NCI-H1417 treated with DMSO at 0.1 percent for 48 hours (cell line): ENCODE data around the gene ZNF91.
"Not testable (repeated sequence)": the region's sequence is repeated elsewhere in the genome, so short reads cannot be mapped to it uniquely, and the experiment has no call there.

Experiments
- DNase-seq: peaks from one replicate; lab custom pipeline; 2025; lab: John Stamatoyannopoulos, UW

The ZNF91 gene

GRCh38 chr19:23395722-23396117, 449 bp upstream of the ZNF91 start:
- DNase-seq = not testable (repeated sequence)

DNA sequence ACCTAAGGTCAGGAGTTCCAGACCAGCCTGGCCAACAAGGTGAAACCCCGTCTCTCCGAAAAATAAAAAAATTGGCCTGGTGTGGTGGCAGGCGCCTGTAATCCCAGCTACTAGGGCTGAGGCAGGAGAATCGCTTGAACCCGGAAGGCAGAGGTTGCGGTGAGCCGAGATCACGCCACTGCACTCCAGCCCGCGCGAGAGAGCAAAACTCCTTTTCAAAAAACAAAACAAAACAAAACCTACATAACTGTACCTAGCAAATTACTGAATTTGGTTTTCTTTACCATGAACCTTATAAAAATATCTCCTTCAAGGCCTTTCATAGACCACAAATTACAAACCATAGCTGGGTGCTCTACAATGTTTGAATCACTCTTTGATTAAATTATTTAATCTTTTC, 760 bp downstream of the ZNF91 start:
- no peak for DNase-seq

DNA sequence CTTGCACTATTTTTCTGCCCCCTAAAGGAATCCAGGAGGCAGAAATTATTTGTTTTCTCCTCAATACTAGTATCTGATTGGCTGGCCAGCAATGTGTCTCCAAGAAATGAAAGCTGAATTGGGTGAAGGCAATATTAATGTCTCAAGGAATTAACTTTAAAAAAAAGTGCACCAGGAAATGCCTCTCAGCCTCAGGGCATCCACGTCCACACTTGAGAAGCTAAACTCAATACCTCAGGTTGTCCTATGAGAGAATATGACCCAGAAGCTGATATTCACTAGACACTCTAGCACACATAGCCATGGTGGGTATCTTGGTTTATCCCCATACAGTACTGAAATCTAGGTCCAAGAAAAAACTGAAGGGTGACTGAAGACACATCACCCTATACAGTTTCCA, 2.1 kb downstream of the ZNF91 start:
- no peak for DNase-seq

DNA sequence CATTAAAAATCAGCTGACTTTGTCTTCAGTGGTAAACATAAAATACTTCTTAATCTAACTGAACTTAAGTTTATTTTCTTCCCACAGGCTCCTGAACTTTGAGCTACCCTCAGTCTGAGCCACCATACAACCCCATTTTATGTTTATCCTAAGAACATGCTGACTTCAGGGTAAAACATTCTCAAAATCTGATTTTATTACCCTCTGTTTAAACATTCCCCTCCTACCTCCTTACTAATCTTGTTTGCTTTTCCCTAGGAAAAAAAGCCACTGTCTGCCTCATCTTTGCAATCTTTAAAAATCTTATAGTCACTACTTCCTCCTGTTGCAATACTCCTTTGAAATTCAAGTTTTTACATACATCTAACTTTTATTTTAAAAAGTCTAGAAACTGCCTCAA, 4.0 kb downstream of the ZNF91 start:
- DNase-seq = no peak

- no peak for DNase-seq
These were observed 9.9 kb downstream of the ZNF91 start for GRCh38 chr19:23385404-23385803.

GRCh38 chr19:23384858-23385257, 10.4 kb downstream of the ZNF91 start:
- DNase-seq = no peak

DNA sequence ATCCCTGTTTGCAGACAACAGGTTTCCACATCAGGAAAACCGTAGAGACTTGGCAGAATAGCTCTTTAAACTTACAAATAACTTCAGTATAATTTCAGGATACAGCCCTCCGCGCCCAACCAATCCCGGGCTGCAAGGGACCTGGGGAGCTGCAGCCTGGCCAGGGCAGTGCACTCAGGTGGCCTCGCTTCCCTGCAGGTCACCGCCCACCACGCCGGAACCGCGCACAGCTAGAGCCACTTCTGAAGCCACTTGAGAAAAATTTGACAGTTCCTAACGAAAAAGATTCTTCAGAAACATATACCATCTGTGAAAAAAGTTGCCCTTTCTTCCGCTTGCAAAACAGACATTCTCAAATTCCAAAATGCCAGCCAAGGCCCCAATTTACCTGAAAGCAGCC, 11.1 kb downstream of the ZNF91 start:
- DNase-seq = no peak

DNA sequence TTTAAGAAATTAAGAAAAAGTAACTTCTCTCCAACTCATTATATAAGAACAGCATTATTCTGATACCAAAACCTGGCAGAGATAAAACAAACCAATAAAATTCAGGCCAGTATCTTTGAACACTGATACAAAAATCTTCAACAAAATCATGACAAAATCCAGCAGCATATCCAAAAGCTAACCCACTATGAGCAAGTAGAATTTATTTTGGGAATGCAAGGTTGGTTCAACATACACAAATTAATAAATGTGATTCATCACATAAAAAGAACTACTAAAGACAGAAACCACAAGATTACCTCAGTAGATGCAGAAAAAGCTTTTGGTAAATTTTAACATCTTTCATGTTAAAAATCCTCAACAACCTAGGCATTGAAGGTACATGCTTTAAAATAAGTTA, 12.3 kb downstream of the ZNF91 start:
- no peak for DNase-seq

DNA sequence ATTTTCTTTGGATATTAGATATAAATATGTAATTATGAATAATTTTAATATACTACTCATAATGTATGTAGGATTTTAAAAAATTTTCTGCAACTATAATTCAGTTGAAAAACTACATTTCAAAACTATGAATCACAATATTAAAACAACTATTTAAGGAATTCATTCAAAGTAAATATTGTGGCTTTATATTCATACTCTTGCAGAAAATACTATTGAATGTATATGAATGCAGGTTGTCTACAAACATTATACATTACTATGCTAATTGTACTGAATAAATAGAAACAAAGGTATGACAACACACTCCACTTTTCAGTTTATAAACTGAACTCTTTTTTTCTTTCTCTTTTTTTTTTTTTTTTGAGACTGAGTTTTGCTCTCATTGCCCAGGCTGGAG, 14.2 kb downstream of the ZNF91 start:
- no peak for DNase-seq

GRCh38 chr19:23379671-23380070, 15.6 kb downstream of the ZNF91 start:
- DNase-seq = not testable (repeated sequence)

GRCh38 chr19:23378948-23379347, 16.3 kb downstream of the ZNF91 start:
- no peak for DNase-seq

GRCh38 chr19:23377276-23377675, 18.0 kb downstream of the ZNF91 start:
- no peak for DNase-seq

- DNase-seq = no peak
These were observed 28.8 kb downstream of the ZNF91 start for GRCh38 chr19:23366437-23366836.

GRCh38 chr19:23366031-23366430, 29.2 kb downstream of the ZNF91 start:
- not testable (repeated sequence) for DNase-seq

DNA sequence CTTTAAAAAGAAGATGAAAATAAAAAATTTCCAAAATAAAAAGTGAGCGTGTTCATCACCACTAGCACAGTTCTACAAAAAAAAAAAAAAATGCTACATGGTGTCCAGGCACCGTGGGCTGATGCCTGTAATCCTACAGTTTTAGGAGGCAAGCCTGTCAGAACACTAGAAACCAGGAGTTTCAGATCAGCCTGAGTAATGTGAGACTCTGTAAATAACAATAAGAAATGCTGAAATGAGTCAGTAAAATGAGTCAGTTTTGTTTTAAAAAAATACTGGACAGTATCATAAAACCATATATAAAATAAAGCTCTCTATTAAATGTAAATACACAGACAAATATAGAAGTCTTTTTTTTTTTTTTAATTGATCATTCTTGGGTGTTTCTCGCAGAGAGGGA, 30.0 kb downstream of the ZNF91 start:
- no peak for DNase-seq

GRCh38 chr19:23361843-23362242, 33.4 kb downstream of the ZNF91 start:
- DNase-seq = not testable (repeated sequence)

- no peak for DNase-seq
These were observed 43.5 kb downstream of the ZNF91 start for GRCh38 chr19:23351806-23352205.

DNA sequence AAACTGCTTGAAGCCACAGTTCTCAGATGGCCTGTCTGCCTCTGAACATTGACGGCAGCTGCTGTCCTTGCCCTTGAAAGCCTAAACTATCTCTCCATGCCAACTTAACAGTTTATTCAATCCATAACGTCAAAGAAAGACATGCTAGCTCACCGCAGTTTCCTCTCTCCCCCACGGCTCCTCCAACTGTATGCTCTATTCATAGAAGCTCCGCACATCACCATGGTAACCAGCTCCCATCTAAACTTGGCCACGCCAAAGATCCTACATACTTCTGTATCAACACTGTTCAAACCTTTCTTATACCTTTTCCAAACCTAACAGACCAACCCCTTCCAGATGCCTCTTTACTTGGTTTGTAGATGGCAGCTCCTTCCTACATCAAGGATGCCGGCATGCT, 48.6 kb downstream of the ZNF91 start:
- DNase-seq = no peak

DNA sequence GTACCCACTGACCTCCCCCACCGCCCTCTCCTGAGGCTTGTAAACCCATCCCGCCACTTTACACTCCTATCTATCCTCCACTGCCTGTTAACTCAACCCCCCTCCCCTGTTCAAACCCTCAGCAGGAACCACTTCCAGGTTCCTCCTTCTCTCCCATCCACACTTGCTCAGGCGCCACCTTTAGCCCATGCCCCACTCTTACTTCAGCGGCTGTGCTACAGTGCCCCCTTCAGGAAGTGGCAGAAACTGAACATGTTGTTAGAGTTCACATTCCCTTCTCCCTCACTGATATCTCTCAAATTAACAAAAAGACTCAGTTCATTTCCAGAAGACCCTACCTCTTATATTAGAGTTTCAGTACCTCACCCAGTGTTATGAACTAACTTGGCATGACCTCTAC, 49.4 kb downstream of the ZNF91 start:
- no peak for DNase-seq

DNA sequence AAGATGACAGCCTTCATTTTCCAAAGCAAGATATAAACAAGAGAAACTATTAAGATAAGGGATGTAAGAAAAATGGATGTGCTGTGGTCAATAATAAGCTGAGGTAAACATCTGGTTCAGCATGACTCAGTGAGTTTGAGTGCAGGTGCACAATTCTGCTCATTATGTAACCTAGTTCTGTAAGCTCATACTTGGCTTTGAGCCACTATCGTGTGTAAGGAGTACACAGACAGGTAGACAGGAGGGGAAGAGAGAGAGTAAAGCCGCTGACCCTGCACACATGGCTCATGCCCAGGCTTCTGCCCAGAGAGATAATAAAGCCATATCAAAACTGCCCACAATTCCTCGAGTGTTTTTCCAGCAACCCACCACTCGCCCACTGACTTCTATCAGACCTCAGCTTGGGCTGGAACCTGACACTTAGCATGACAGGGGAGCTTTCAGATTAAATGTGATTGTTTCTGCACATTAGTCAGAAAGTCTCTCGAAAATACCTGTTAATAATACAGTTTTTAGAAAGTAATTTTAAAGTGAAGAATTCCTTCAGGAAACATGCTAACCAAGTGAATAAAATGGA, 51.7 kb downstream of the ZNF91 start:
- DNase-seq = no peak

- no peak for DNase-seq
These were observed 67.1 kb downstream of the ZNF91 start for GRCh38 chr19:23328211-23328610.

GRCh38 chr19:23321953-23322549, 73.2 kb downstream of the ZNF91 start:
- DNase-seq = no peak

DNA sequence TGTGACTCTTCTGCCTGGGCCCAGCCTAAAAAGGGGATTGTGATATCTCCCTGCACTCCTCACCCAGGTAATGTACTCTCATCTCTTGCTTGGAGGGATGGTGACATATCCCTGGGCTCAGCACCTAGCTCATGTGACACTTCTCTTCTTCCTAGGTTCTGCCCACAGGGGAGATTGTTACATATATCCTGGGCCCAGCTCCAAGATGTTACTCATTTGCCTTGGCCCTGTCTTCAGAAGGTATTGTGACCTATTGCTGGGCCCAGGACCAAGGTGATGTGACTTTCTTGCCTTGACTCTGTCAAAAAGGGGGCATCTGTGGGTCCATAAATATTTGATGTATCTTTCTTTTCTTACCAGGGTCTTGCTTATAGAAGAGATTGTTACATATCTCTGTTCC, 73.9 kb downstream of the ZNF91 start:
- DNase-seq = not testable (repeated sequence)

DNA sequence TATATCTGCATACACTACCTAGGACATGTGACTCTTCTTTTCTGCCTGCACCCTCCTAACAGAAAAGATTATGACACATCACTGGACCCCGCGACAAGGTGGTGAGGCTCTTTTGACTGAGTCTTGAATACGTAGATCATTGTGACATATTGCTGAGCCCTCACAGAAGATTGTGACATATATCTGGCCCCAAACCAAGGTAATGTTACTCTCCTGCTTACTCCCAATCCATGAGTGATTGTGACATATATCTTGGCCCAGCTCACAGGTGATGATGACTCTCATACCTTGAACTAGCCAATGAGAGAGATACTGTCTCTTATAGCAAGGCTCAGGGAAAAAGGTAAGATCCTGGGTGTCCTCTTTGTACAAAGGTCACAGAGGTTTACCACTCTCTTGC, 75.7 kb downstream of the ZNF91 start:
- DNase-seq = not testable (repeated sequence)
